ENCODE measurements around the gene KCNJ3. TPM values are rescaled to one million over a fixed set of nuclear protein-coding genes. Genes with fewer than 3 reads are reported as not detected.

Gene KCNJ3
- total RNA-seq, 4 donors from 2014 or later, result not detected

DNA sequence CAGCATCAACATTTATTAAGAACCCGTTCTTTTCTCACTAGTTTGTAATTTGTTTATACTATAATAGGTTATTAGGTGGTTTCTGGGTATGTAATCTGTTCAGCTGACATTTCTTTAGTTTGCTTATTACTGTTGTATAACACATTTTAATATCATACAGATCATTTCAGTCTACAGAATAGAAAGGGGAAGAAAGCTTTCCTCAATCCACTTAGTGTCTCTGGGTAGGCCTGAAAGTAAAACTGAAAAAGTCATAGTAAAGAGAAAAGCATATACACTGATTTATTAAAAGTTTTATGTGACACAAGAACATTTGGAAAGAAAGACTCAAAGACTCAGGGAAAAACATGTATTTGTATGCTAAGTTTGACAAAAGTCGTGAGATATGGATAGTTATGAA lies 16.8 kb upstream of the KCNJ3 start:
- TF ChIP-seq, protein P1, sequence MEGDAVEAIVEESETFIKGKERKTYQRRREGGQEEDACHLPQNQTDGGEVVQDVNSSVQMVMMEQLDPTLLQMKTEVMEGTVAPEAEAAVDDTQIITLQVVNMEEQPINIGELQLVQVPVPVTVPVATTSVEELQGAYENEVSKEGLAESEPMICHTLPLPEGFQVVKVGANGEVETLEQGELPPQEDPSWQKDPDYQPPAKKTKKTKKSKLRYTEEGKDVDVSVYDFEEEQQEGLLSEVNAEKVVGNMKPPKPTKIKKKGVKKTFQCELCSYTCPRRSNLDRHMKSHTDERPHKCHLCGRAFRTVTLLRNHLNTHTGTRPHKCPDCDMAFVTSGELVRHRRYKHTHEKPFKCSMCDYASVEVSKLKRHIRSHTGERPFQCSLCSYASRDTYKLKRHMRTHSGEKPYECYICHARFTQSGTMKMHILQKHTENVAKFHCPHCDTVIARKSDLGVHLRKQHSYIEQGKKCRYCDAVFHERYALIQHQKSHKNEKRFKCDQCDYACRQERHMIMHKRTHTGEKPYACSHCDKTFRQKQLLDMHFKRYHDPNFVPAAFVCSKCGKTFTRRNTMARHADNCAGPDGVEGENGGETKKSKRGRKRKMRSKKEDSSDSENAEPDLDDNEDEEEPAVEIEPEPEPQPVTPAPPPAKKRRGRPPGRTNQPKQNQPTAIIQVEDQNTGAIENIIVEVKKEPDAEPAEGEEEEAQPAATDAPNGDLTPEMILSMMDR (IDR thresholded peaks at IDR 0.05; ENCODE audit: low read depth), result no peak

DNA sequence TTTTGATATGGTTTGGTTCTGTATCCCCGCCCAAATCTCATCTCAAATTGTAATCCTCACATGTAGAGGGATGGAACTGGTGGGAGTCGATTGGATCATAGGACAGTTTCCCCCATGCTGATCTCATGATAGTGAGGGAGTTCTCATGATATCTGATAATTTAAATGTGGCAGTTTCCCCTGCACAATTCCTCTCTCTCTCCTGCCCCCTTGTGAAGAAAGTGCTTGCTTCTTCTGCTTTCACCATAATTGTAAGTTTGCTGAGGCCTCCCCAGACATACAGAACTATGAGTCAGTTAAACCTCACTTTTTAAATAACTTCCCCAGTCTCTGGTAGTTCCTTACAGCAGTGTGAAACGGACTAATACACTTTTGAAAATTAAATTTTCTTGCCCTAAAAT lies 12.3 kb upstream of the KCNJ3 start:
- TF ChIP-seq, protein P1 (IDR thresholded peaks at IDR 0.05; ENCODE audit: low read depth), result no peak

DNA sequence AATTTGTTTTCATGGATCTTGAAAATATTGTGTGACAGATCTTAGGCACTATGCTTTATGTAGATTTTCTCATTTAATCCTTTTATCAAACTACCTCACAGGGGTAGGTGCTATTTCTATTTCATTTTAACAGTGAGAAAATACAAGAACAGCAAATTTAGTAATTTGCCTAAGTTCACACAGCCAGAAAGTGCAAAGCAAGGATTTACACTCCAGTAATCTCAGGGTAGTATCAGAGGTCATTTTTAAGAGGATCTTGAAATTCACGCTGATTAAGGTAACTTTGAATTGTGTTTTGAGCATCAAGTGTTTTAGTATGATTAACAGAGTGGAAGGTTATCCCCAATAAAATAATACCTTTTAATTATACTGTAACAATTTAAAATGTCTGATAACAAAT lies 10.1 kb upstream of the KCNJ3 start:
- TF ChIP-seq, protein P1 (IDR thresholded peaks at IDR 0.05; ENCODE audit: low read depth), result no peak

DNA sequence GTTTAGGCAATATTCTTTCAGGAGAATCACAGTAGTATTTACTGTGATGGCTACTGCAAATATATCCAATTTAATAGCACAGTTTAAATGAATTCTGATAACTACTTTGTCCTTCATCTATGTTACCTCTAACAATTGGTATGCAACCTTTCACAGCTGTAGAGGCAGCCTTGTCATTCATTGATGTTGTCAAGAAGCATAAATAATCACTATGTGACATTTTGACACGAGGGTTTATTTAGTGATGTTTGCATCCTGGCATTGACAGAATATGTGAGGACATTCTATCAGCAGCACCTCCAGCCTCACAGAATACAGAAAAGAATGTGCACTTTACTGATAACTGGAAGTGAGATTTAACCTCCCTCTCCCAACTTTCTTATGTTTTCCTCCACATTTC lies 9.3 kb upstream of the KCNJ3 start:
- TF ChIP-seq, protein P1 (IDR thresholded peaks at IDR 0.05; ENCODE audit: low read depth), result no peak

DNA sequence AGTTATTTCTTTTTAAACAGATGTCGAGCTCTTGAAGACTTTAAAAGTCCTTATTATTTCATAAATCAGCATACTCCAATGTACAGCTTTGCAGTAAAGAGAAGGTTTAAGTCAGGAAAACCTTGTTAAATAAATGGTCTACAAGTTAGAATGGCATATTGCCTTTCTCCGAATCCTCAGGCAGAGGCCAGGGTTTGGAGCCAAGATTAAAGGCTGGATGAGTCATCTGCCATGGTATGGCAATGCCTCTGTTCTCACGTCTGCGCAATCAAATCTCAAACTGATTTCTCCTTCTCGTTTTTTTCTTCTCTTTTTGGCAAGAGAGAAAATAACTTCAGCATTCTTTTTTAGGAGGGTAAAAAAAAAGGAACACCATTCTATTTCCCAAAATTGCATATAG lies 5.6 kb upstream of the KCNJ3 start:
- TF ChIP-seq, protein P1 (IDR thresholded peaks at IDR 0.05; ENCODE audit: low read depth), result no peak

DNA sequence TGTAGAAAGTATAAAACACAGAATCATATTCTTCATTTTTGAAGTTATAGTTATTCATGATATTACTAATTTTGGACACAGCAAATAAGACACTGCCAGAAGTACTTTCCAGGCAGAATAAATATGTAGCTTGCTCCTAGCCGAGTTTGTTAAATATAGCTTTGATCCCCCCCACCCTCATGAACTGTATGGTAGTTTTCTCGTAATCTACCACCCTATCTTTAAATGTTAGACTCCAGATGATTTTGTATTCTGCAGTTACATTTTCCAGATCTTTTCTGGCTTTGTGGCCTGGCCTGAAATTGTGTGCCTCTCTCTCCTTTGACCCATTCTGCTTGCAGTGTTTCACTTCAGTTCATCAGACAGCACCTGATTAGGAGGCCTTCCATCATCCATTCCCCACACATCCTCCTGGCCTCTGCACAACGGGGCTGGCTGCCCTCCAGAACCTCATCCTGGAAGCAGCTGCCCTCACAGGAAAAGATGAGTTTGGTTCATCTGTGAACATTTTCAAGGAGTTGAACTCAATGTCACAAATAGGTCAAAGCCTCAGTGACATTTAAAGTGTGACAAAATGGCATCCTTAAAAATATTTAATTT lies 4.7 kb upstream of the KCNJ3 start:
- TF ChIP-seq, protein P1 (IDR thresholded peaks at IDR 0.05; ENCODE audit: low read depth), result no peak

DNA sequence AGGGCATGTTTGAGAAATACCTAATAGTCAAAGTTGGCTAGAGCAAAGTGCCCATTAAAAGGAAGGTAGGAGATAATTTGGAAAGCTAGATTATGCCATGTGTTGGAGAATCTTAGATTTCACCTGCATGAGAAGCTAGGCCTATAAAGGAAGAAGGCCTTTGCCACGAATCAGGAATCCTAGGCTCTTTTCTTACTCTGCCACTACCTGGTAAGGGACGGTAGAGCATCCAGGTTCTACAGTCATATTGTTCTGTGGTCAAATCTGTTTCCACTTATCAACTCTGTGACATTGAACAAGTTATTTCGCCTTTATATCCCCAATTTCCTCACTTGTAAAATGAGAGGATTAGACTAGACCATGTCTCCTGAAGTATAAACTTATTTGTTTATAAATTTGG lies 3.6 kb upstream of the KCNJ3 start:
- TF ChIP-seq, protein P1 (IDR thresholded peaks at IDR 0.05; ENCODE audit: low read depth), result no peak

All from subcutaneous adipose tissue (tissue), 4 donors.